DND-41 (cell line): Measurements from ENCODE around the gene ACE.

Source experiments
- ATAC-seq: fragments of 200-7000 bp; cut with Tn5 transposase; 3 replicates; pipeline ENCODE4 v1.9.1; 2021; ENCODE audit warnings: low read depth; ENCODE audit not compliant: insufficient read depth
- DNase-seq: peaks from one replicate; pipeline ENCODE4 v3.0.0-alpha.2; 2020
- H2AFZ ChIP-seq: 2 replicates; pipeline ENCODE4 v1.6.0; 2012; ENCODE audit warnings: low read depth, low read length
- H3K27ac ChIP-seq: 2 replicates; pipeline ENCODE4 v1.5.1; 2012; ENCODE audit warnings: low read length, inconsistent platforms
- H3K27me3 ChIP-seq: fragments of 200-600 bp; sonication (generic); 2 replicates; pipeline ENCODE4 v1.6.0; 2012; ENCODE audit warnings: low read length, mild to moderate bottlenecking, inconsistent platforms; ENCODE audit not compliant: insufficient read depth, poor library complexity
- H3K36me3 ChIP-seq: 2 replicates; pipeline ENCODE4 v1.5.1; 2012; ENCODE audit warnings: low read length, inconsistent platforms; ENCODE audit not compliant: insufficient read depth
- H3K4me1 ChIP-seq: 2 replicates; pipeline ENCODE4 v1.5.1; 2012; ENCODE audit warnings: mild to moderate bottlenecking, low read length; ENCODE audit not compliant: insufficient read depth
- H3K4me2 ChIP-seq: 2 replicates; pipeline ENCODE4 v1.6.0; 2012; ENCODE audit warnings: mild to moderate bottlenecking, moderate library complexity, low read length, inconsistent platforms; ENCODE audit not compliant: insufficient read depth
- H3K4me3 ChIP-seq, 2 experiments: fragments of 200-600 bp in 1 of 2; shearing (Covaris generic) in 1 of 2; 2 replicates each; pipeline ENCODE4 v1.5.1; 2012 to 2016; ENCODE audit warnings: inconsistent platforms in 2 of 2, low read length in 2 of 2, mild to moderate bottlenecking in 2 of 2, low read depth in 1 of 2, moderate library complexity in 1 of 2
- H3K79me2 ChIP-seq: 2 replicates; pipeline ENCODE4 v1.6.0; 2012; ENCODE audit warnings: low read length, inconsistent platforms; ENCODE audit not compliant: insufficient read depth
- H3K9ac ChIP-seq: 2 replicates; pipeline ENCODE4 v1.6.0; 2012; ENCODE audit warnings: low read depth, mild to moderate bottlenecking, inconsistent platforms, low read length, moderate library complexity
- H3K9me3 ChIP-seq: 2 replicates; pipeline ENCODE4 v1.5.1; 2012; ENCODE audit warnings: low read length, moderate library complexity, mild to moderate bottlenecking, inconsistent platforms; ENCODE audit not compliant: insufficient read depth, severe bottlenecking
- H4K20me1 ChIP-seq: 2 replicates; pipeline ENCODE4 v1.6.0; 2012; ENCODE audit warnings: low read length; ENCODE audit not compliant: insufficient read depth
- EZH2 ChIP-seq: IDR thresholded peaks from 3 replicates; pipeline ENCODE4 v1.6.1; 2012; ENCODE audit warnings: borderline replicate concordance, low read depth, mild to moderate bottlenecking, moderate library complexity, low read length, inconsistent platforms; ENCODE audit not compliant: severe bottlenecking
- TF ChIP-seq, protein P1 (sequence below): IDR thresholded peaks from 2 replicates; pipeline ENCODE4 v1.5.1; 2012; ENCODE audit warnings: borderline replicate concordance, low read length, moderate library complexity, mild to moderate bottlenecking; ENCODE audit not compliant: poor library complexity, severe bottlenecking; ENCODE audit errors: extremely low read depth

ACE gene

DNA sequence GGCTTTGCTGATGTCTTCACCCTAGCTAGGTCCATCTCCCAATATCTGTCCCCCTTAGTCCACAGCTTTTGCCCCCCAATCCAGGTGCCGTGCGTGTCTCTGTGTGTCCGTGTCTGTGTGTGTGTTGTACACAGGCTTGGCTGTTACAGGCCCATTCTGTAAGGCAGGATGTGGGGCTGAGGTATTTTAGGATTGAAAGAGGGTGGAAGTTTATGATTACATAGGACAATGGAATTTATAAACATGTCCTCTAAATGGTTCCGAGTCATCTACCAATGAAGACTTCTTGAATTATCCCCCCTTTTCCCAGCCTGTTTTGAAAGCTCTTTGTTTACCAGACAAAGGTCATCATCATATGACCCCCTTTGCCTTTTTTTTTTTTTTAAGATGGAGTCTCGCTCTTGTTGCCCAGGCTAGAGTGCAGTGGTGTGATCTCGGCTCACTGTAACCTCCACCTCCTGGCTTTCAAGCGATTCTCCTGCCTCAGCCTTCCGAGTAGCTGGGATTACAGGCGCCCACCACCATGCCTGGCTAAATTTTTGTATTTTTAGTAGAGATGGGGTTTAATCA lies 21.9 kb downstream of the ACE start:
- no peaks in the 10 kb centered on the region for H3K79me2 ChIP-seq
- no peak for TF ChIP-seq EZH2
- TF ChIP-seq, protein P1, sequence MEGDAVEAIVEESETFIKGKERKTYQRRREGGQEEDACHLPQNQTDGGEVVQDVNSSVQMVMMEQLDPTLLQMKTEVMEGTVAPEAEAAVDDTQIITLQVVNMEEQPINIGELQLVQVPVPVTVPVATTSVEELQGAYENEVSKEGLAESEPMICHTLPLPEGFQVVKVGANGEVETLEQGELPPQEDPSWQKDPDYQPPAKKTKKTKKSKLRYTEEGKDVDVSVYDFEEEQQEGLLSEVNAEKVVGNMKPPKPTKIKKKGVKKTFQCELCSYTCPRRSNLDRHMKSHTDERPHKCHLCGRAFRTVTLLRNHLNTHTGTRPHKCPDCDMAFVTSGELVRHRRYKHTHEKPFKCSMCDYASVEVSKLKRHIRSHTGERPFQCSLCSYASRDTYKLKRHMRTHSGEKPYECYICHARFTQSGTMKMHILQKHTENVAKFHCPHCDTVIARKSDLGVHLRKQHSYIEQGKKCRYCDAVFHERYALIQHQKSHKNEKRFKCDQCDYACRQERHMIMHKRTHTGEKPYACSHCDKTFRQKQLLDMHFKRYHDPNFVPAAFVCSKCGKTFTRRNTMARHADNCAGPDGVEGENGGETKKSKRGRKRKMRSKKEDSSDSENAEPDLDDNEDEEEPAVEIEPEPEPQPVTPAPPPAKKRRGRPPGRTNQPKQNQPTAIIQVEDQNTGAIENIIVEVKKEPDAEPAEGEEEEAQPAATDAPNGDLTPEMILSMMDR = no peak
- H3K27ac ChIP-seq = no peak overlapping the region
- no peak overlapping the region for H3K4me3 ChIP-seq
- H2AFZ ChIP-seq = no peak overlapping the region
- H3K36me3 ChIP-seq = no peaks in the 10 kb centered on the region
- no peak for ATAC-seq
- no peak for DNase-seq
- no peak overlapping the region for H3K4me2 ChIP-seq
- no peaks in the 10 kb centered on the region for H3K4me1 ChIP-seq
- H4K20me1 ChIP-seq = no peaks in the 10 kb centered on the region
- H3K9ac ChIP-seq = no peak overlapping the region
- H3K27me3 ChIP-seq = no peaks in the 10 kb centered on the region
- H3K9me3 ChIP-seq = no peaks in the 10 kb centered on the region

DNA sequence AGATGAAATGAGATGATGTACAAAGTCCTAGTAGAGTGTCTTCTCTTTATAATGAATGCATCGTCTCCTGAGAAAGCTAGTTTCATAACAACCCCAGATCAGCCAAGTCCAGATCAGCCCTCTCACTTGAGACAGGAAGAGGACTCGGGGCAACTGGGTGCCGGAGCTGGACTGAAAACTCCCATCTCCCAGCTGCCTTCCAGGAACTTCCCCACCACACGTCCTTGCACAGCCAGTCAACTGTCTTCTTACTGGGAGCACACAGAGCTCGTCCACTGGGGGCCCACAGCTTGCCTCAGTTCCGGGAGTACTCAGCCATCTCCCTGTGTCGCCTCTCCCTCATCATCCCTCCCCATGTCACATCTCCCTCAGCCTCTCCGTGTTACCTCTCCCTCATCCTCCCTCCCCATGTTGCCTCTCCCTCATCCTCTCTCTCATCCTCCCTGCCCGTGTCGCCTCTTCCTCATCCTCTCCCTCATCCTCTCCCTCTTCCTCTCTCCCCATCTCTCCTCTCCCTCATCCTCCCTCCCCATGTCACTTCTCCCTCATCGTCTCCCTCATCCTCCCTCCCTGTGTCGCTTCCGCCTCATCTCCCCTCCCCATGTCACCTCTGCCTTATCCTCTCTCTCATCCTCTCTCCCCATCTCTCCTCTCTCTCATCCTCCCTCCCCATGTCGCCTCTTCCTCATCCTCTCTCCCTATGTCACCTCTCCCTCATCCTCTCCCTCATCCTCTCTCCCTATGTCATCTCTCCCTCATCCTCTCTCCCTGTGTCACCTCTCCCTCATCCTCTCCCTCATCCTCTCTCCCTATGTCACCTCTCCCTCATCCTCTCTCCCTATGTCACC lies 23.9 kb downstream of the ACE start:
- H3K79me2 ChIP-seq = no peaks in the 10 kb centered on the region
- H3K36me3 ChIP-seq = no peaks in the 10 kb centered on the region
- no peaks in the 10 kb centered on the region for H4K20me1 ChIP-seq
- ATAC-seq (no peak), DNase-seq (no peak)
- H3K9me3 ChIP-seq = no peaks in the 10 kb centered on the region
- TF ChIP-seq, protein P1 = no peak
- TF ChIP-seq EZH2 = no peak
- H3K27ac ChIP-seq = no peak overlapping the region
- no peak overlapping the region for H3K9ac ChIP-seq
- no peak overlapping the region for H3K4me3 ChIP-seq
- no peaks in the 10 kb centered on the region for H3K4me1 ChIP-seq
- no peak overlapping the region for H2AFZ ChIP-seq
- no peak overlapping the region for H3K4me2 ChIP-seq
- no peaks in the 10 kb centered on the region for H3K27me3 ChIP-seq

DNA sequence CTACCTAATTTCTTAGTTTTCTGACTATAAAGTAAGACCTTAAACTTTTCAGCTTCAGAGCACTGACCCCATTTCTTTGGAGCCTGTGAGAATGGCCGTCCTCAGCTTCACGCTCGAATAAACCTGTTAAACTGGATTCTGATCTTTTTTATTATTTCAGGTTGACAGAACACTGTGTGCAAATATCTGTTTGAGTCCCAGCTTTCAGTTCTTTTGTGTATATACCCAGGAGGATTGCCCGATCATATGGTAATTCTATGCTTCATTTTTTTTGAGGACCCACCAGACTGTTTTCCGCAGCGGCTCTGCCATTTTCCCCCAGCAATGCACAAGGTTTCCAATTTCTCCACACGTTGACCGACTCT lies 26.5 kb downstream of the ACE start:
- no peaks in the 10 kb centered on the region for H3K79me2 ChIP-seq
- no peak overlapping the region for H3K4me3 ChIP-seq
- no peak overlapping the region for H3K27ac ChIP-seq
- H3K4me2 ChIP-seq = no peak overlapping the region
- H3K27me3 ChIP-seq = no peaks in the 10 kb centered on the region
- no peak for ATAC-seq
- no peaks in the 10 kb centered on the region for H3K4me1 ChIP-seq
- no peak overlapping the region for H2AFZ ChIP-seq
- no peak for DNase-seq
- no peaks in the 10 kb centered on the region for H3K9me3 ChIP-seq
- H4K20me1 ChIP-seq = no peaks in the 10 kb centered on the region; the same call in 1 of the 2 replicates
- H3K36me3 ChIP-seq = no peaks in the 10 kb centered on the region
- TF ChIP-seq EZH2 = no peak
- TF ChIP-seq, protein P1 = no peak
- H3K9ac ChIP-seq = no peak overlapping the region
